Neutrophil (primary cell): ENCODE measurements around the gene GPX2.

Experiments
- H3K27ac ChIP-seq: fragments of 200-600 bp; sonication (generic); 2 replicates; pipeline ENCODE4 v1.5.1; 2016; ENCODE audit warnings: mild to moderate bottlenecking, moderate library complexity
- H3K27me3 ChIP-seq: fragments of 200-600 bp; sonication (generic); 2 replicates; pipeline ENCODE4 v1.6.0; 2016; ENCODE audit warnings: mild to moderate bottlenecking
- H3K36me3 ChIP-seq: fragments of 200-600 bp; sonication (generic); 2 replicates; pipeline ENCODE4 v1.5.1; 2017
- H3K4me1 ChIP-seq, 2 experiments: fragments of 200-600 bp in 1 of 2; sonication (generic) in 1 of 2; 1 replicate in 1 of 2; 2 replicates in 1 of 2; pipeline versions ENCODE4 v1.5.1 to v1.6.1; 2013 to 2016; ENCODE audit warnings: low read depth in 1 of 2, low read length in 1 of 2, mild to moderate bottlenecking in 1 of 2, moderate library complexity in 1 of 2; ENCODE audit not compliant: control insufficient read depth in 1 of 2, insufficient read depth in 1 of 2
- H3K4me3 ChIP-seq, 2 experiments: fragments of 200-600 bp in 1 of 2; sonication (generic) in 1 of 2; 1 replicate in 1 of 2; 2 replicates in 1 of 2; pipeline ENCODE4 v1.5.1; 2013 to 2016; ENCODE audit warnings: low read depth in 1 of 2, low read length in 1 of 2, mild to moderate bottlenecking in 1 of 2, moderate library complexity in 1 of 2
- H3K9me3 ChIP-seq: fragments of 200-600 bp; sonication (generic); 2 replicates; pipeline ENCODE4 v1.5.1; 2016
- CTCF ChIP-seq: fragments of 200-600 bp; sonication (generic); IDR thresholded peaks from 2 replicates; pipeline ENCODE4 v1.5.1; 2016; ENCODE audit warnings: antibody characterized with exemption

The GPX2 gene

GRCh38 chr14:64958743-64959142 is 16.2 kb upstream of the GPX2 start:
- Histone ChIP-seq H3K27me3 (no peaks in the 10 kb centered on the region), H3K9me3 (no peaks in the 10 kb centered on the region), H3K36me3 (peaks cover 4% of the 10 kb centered on the region), H3K4me1 (peaks cover 0 to 8% of the 10 kb centered on the region in 2 experiments), H3K4me3 (no peak overlapping the region), H3K27ac (no peak overlapping the region)
- no peak for TF ChIP-seq CTCF

GRCh38 chr14:64958201-64958600 is 15.7 kb upstream of the GPX2 start:
- Histone ChIP-seq H3K9me3 (no peaks in the 10 kb centered on the region), H3K4me3 (no peak overlapping the region), H3K27ac (no peak overlapping the region), H3K36me3 (peaks cover 4% of the 10 kb centered on the region), H3K27me3 (no peaks in the 10 kb centered on the region), H3K4me1 (peaks cover 0 to 8% of the 10 kb centered on the region in 2 experiments)
- TF ChIP-seq CTCF = no peak

- Histone ChIP-seq H3K27ac (no peak overlapping the region), H3K9me3 (no peaks in the 10 kb centered on the region), H3K27me3 (no peaks in the 10 kb centered on the region), H3K36me3 (peaks cover 4% of the 10 kb centered on the region), H3K4me1 (peaks cover 0 to 20% of the 10 kb centered on the region in 2 experiments), H3K4me3 (no peak overlapping the region)
- no peak for TF ChIP-seq CTCF
Observed at GRCh38 chr14:64956697-64957406, 14.3 kb upstream of the GPX2 start.

- Histone ChIP-seq H3K27me3 (no peaks in the 10 kb centered on the region), H3K9me3 (no peaks in the 10 kb centered on the region), H3K4me1 (peaks cover 0 to 17% of the 10 kb centered on the region in 2 experiments), H3K4me3 (no peak overlapping the region), H3K27ac (no peak overlapping the region), H3K36me3 (peaks cover 4% of the 10 kb centered on the region)
- no peak for TF ChIP-seq CTCF
Observed at GRCh38 chr14:64955297-64955696, 12.8 kb upstream of the GPX2 start.

GRCh38 chr14:64954491-64955240 is 12.1 kb upstream of the GPX2 start:
- H3K9me3 ChIP-seq = no peaks in the 10 kb centered on the region
- no peak for TF ChIP-seq CTCF
- peaks cover 0 to 16% of the 10 kb centered on the region in 2 experiments for H3K4me1 ChIP-seq
- no peak overlapping the region for H3K4me3 ChIP-seq
- H3K36me3 ChIP-seq = peaks cover 4% of the 10 kb centered on the region
- H3K27ac ChIP-seq = no peak overlapping the region
- no peaks in the 10 kb centered on the region for H3K27me3 ChIP-seq
